H1 (cell line): ENCODE results near the gene STH. TPM values are rescaled to one million over a fixed set of nuclear protein-coding genes. Genes with fewer than 3 reads are reported as not detected.

Experiments used
- CTCF ChIA-PET: fragments of 300-600 bp; sonication (Branson Sonifier 250); formaldehyde crosslinking; loops from one replicate; lab custom pipeline; 2021; ENCODE audit not compliant: partially characterized antibody; lab: Charles Lee
- POLR2A ChIA-PET: fragments of 300-600 bp; sonication (Branson Sonifier 250); formaldehyde crosslinking; loops from one replicate; lab custom pipeline; 2021; ENCODE audit warnings: inconsistent platforms; ENCODE audit not compliant: partially characterized antibody; lab: Charles Lee
- DNase-seq, 2 experiments: peaks; one replicate each; pipeline versions ENCODE4 v3.0.0 to v3.0.0-alpha.2; 2010 to 2022; ENCODE audit warnings: low spot score in 2 of 2, low read depth in 1 of 2, mixed read lengths in 1 of 2
- FAIRE-seq: peaks from 2 replicates; lab custom pipeline; 2011; peaks lifted over from hg19 to GRCh38; lab: Jason Lieb, UNC
- H2AFZ ChIP-seq: 2 replicates; pipeline ENCODE4 v1.8.1; 2012; ENCODE audit warnings: low read length, inconsistent platforms
- H2AK5ac ChIP-seq: 2 replicates; pipeline ENCODE4 v1.6.1; 2013; ENCODE audit warnings: low read depth, low read length
- H2BK120ac ChIP-seq: replicated peaks from 2 replicates; pipeline ENCODE3; 2013; ENCODE audit warnings: low read depth, low read length, inconsistent platforms
- H2BK12ac ChIP-seq: 2 replicates; pipeline ENCODE4 v1.6.1; 2013; ENCODE audit warnings: low read depth, low read length
- H2BK15ac ChIP-seq: 2 replicates; pipeline ENCODE4 v1.6.1; 2013; ENCODE audit warnings: low read length
- H2BK20ac ChIP-seq: 2 replicates; pipeline ENCODE4 v1.6.1; 2013; ENCODE audit warnings: low read length
- H2BK5ac ChIP-seq: 2 replicates; pipeline ENCODE4 v1.6.1; 2013; ENCODE audit warnings: low read depth, low read length
- H3K14ac ChIP-seq: 2 replicates; pipeline ENCODE4 v1.6.1; 2013; ENCODE audit warnings: inconsistent platforms; ENCODE audit not compliant: insufficient read length
- H3K18ac ChIP-seq: 2 replicates; pipeline ENCODE4 v1.6.1; 2013; ENCODE audit warnings: low read length; ENCODE audit errors: extremely low read depth
- H3K23ac ChIP-seq: 2 replicates; pipeline ENCODE4 v1.6.1; 2013; ENCODE audit warnings: inconsistent platforms; ENCODE audit not compliant: insufficient read length
- H3K23me2 ChIP-seq: 2 replicates; pipeline ENCODE4 v1.6.1; 2013; ENCODE audit warnings: low read depth, low read length
- H3K27ac ChIP-seq: 2 replicates; pipeline ENCODE4 v1.6.1; 2011; ENCODE audit warnings: low read depth, low read length, inconsistent platforms
- H3K27me3 ChIP-seq, 4 experiments: replicated peaks in 1 of 4; 1 replicate in 1 of 4; 2 replicates in 3 of 4; pipeline versions ENCODE4 v1.6.1 to v1.8.1; 2011 to 2013; ENCODE audit warnings: low read length in 3 of 4, mild to moderate bottlenecking in 3 of 4, inconsistent platforms in 2 of 4, mixed read lengths in 2 of 4, moderate library complexity in 1 of 4; ENCODE audit not compliant: control insufficient read depth in 3 of 4, insufficient read depth in 3 of 4; ENCODE audit errors: extremely low read depth in 1 of 4
- H3K36me3 ChIP-seq, 4 experiments: 2 replicates each; pipeline versions ENCODE4 v1.6.1 to v1.8.1; 2011 to 2013; ENCODE audit warnings: mild to moderate bottlenecking in 4 of 4, low read length in 3 of 4, moderate library complexity in 2 of 4, control low read depth in 1 of 4, inconsistent platforms in 1 of 4; ENCODE audit not compliant: insufficient read depth in 4 of 4, control insufficient read depth in 2 of 4
- H3K4ac ChIP-seq: replicated peaks from 2 replicates; pipeline ENCODE3; 2013; ENCODE audit warnings: low read length, low read depth, mixed read lengths, inconsistent platforms; ENCODE audit not compliant: insufficient read length
- H3K4me1 ChIP-seq, 4 experiments: replicated peaks in 1 of 4; 1 replicate in 1 of 4; 2 replicates in 3 of 4; pipeline versions ENCODE4 v1.6.1 to v1.8.1; 2011 to 2013; ENCODE audit warnings: low read length in 3 of 4, inconsistent platforms in 2 of 4, mixed read lengths in 1 of 4; ENCODE audit not compliant: insufficient read depth in 4 of 4, control insufficient read depth in 3 of 4
- H3K4me2 ChIP-seq, 2 experiments: 2 replicates each; pipeline versions ENCODE4 v1.6.1 to v1.8.1; 2011 to 2013; ENCODE audit warnings: low read depth in 2 of 2, low read length in 2 of 2, control low read depth in 1 of 2, inconsistent platforms in 1 of 2, mild to moderate bottlenecking in 1 of 2; ENCODE audit not compliant: insufficient read depth in 1 of 2
- H3K4me3 ChIP-seq, 4 experiments: fragments of 200-600, 300-600 bp in 1 of 4; sonication (generic), shearing (Covaris generic), sonication (Bioruptor Twin) in 1 of 4; 2 replicates each; pipeline versions ENCODE4 v1.5.1 to v1.8.1; 2011 to 2016; ENCODE audit warnings: low read length in 4 of 4, low read depth in 3 of 4, control low read depth in 2 of 4, inconsistent platforms in 2 of 4, mild to moderate bottlenecking in 2 of 4, mixed read lengths in 1 of 4, moderate library complexity in 1 of 4; ENCODE audit not compliant: insufficient read depth in 2 of 4; ENCODE audit errors: extremely low read depth in 1 of 4
- H3K56ac ChIP-seq: replicated peaks from 2 replicates; pipeline ENCODE3; 2013; ENCODE audit warnings: low read depth, mild to moderate bottlenecking, mixed read lengths, low read length, inconsistent platforms; ENCODE audit not compliant: insufficient read length
- H3K79me1 ChIP-seq: 2 replicates; pipeline ENCODE4 v1.6.1; 2013; ENCODE audit warnings: low read depth, low read length, control low read depth
- H3K79me2 ChIP-seq, 2 experiments: 2 replicates each; pipeline versions ENCODE4 v1.6.1 to v1.8.1; 2012 to 2013; ENCODE audit warnings: low read length in 2 of 2, mild to moderate bottlenecking in 2 of 2, inconsistent platforms in 1 of 2; ENCODE audit not compliant: insufficient read depth in 2 of 2, control insufficient read depth in 1 of 2
- H3K9ac ChIP-seq, 4 experiments: replicated peaks in 1 of 4; 1 replicate in 1 of 4; 2 replicates in 3 of 4; pipeline versions ENCODE4 v1.6.1 to v1.8.1; 2011 to 2013; ENCODE audit warnings: low read depth in 3 of 4, low read length in 3 of 4, control low read depth in 2 of 4, mild to moderate bottlenecking in 2 of 4, moderate library complexity in 2 of 4, inconsistent platforms in 1 of 4; ENCODE audit errors: extremely low read depth in 1 of 4
- H3K9me3 ChIP-seq, 2 experiments: 2 replicates each; pipeline versions ENCODE4 v1.6.1 to v1.8.1; 2012 to 2013; ENCODE audit warnings: mild to moderate bottlenecking in 2 of 2, moderate library complexity in 2 of 2, control low read depth in 1 of 2, inconsistent platforms in 1 of 2, low read depth in 1 of 2, low read length in 1 of 2, mixed read lengths in 1 of 2; ENCODE audit not compliant: insufficient read depth in 2 of 2
- H4K20me1 ChIP-seq, 2 experiments: replicated peaks in 1 of 2; 2 replicates each; pipeline versions ENCODE3 to v1.8.1; 2011 to 2013; ENCODE audit warnings: inconsistent platforms in 2 of 2, low read length in 2 of 2, mild to moderate bottlenecking in 1 of 2; ENCODE audit not compliant: insufficient read depth in 2 of 2, control insufficient read depth in 1 of 2
- H4K5ac ChIP-seq: 2 replicates; pipeline ENCODE4 v1.6.1; 2013; ENCODE audit warnings: low read length, low read depth, mixed read lengths, inconsistent platforms; ENCODE audit not compliant: insufficient read length
- H4K8ac ChIP-seq: 2 replicates; pipeline ENCODE4 v1.8.0; 2013; ENCODE audit warnings: mild to moderate bottlenecking, moderate library complexity, low read length, inconsistent platforms; ENCODE audit not compliant: insufficient read depth; ENCODE audit errors: extremely low read depth
- H4K91ac ChIP-seq: replicated peaks from 2 replicates; pipeline ENCODE3; 2013; ENCODE audit warnings: low read length, mixed read lengths, inconsistent platforms; ENCODE audit not compliant: insufficient read length
- CTBP2 ChIP-seq: IDR thresholded peaks from 2 replicates; pipeline ENCODE4 v1.7.0; 2011; ENCODE audit warnings: borderline replicate concordance, mild to moderate bottlenecking, moderate library complexity, mixed read lengths, low read length; ENCODE audit not compliant: insufficient read depth, insufficient read length
- PHF8 ChIP-seq: fragments of 200-600 bp; sonication (generic); conservative IDR thresholded peaks from 2 replicates; pipeline ENCODE4 v1.7.1; 2012; ENCODE audit warnings: low read depth, mild to moderate bottlenecking, inconsistent platforms, low read length, moderate library complexity
- RXRA ChIP-seq: IDR thresholded peaks from 2 replicates; pipeline ENCODE4 v1.6.1; 2011; ENCODE audit warnings: low read depth, mild to moderate bottlenecking, low read length, moderate library complexity; ENCODE audit not compliant: insufficient read depth
- SP2 ChIP-seq: IDR thresholded peaks from 2 replicates; pipeline ENCODE4 v1.6.1; 2012; ENCODE audit warnings: mild to moderate bottlenecking, low read length, inconsistent platforms
- WGBS, 2 experiments: shearing (Covaris generic) in 1 of 2; methylation state at CpG; one replicate each; pipeline versions ENCODE4 v1.1.6 to v1.1.7; 2013 to 2015; ENCODE audit warnings: low lambda C conversion rate in 2 of 2, mixed read lengths in 2 of 2, inconsistent platforms in 1 of 2, low coverage in 1 of 2, missing lambda C conversion rate in 1 of 2; ENCODE audit not compliant: insufficient replicate concordance in 2 of 2, insufficient coverage in 1 of 2, insufficient read length in 1 of 2; ENCODE audit errors: extremely low coverage in 1 of 2, missing lambda C conversion rate in 1 of 2; 5-methylcytosine and 5-hydroxymethylcytosine counted together
- polyA plus RNA-seq, 7 experiments: library from polyadenylated mRNA; depleted of rRNA in 3 of 7; stranded (reverse) in 5 of 7; unstranded in 2 of 7; fragments of >200 nt in 5 of 7; fragments of 200-250 nt in 2 of 7; gene quantifications; 1 replicate in 5 of 7; 2 replicates in 1 of 7; 4 replicates in 1 of 7; pipeline versions ENCODE4 v1.2.1 to v1.2.3, GENCODE V29; 2011 to 2013; ENCODE audit warnings: missing spikeins in 2 of 7, mixed read lengths in 2 of 7
- total RNA-seq: library from RNA; stranded (reverse); fragmentation: NEBNext Ultra II Directional; extraction: Animal tissue kit (Norgen Biotek cat#: 25700); gene quantifications from 2 replicates; pipeline ENCODE4 v1.2.1, GENCODE V29; 2021

Gene STH
- total and polyA plus RNA-seq, 2 of the 8 experiments (the other 6 are each of a cell fraction or from before 2014, with no cell fraction given), result not detected

- WGBS, 2 experiments, result 88% methylated on average over 8 of the region's 8 CpGs; no CpG with 5 or more reads in 1 of the 2 experiments
- Histone ChIP-seq H3K4me2 (no peak overlapping the region), H2AFZ (no peak overlapping the region), H4K91ac (no peak overlapping the region), H3K27me3 (peaks cover 0 to 2% (median 0%) of the 10 kb centered on the region in 4 experiments; a peak in 2 of 7 replicates), H2BK5ac (no peak overlapping the region), H3K9ac (no peak overlapping the region; a peak in 1 of 7 replicates), H3K4ac (no peak overlapping the region), H3K79me1 (no peaks in the 10 kb centered on the region), H4K8ac (no peak overlapping the region; the same call in 1 of the 2 replicates), H2BK15ac (no peak overlapping the region), H3K18ac (no peak overlapping the region), H3K23ac (no peak overlapping the region), H2AK5ac (no peak overlapping the region), H3K36me3 (no peaks in the 10 kb centered on the region), H3K4me1 (peaks cover 0 to 4% (median 0%) of the 10 kb centered on the region in 4 experiments; a peak in 1 of 7 replicates), H4K5ac (no peak overlapping the region), H3K23me2 (no peaks in the 10 kb centered on the region), H3K4me3 (no peak overlapping the region), H3K27ac (no peak overlapping the region), H2BK20ac (no peak overlapping the region), H2BK12ac (no peak overlapping the region), H4K20me1 (no peaks in the 10 kb centered on the region), H3K9me3 (no peaks in the 10 kb centered on the region), H3K14ac (no peak overlapping the region), H3K56ac (no peak overlapping the region), H3K79me2 (no peaks in the 10 kb centered on the region), H2BK120ac (no peak overlapping the region)
- no peak for DNase-seq
- CTCF ChIA-PET, result interaction anchor here (0.6 to 1.8 kb wide), 3 partner anchors 9 to 26 kb away, joined by 3 to 5 read pairs (median 3); no protein-coding TSS in a partner anchor
- no peak for FAIRE-seq
- POLR2A ChIA-PET, result no interaction called here
- TF ChIP-seq SP2, result no peak
- no peak for TF ChIP-seq PHF8
- no peak for TF ChIP-seq CTBP2
- TF ChIP-seq RXRA, result no peak
Measured at GRCh38 chr17:45975640-45976295, 23.3 kb upstream of the STH start.
